Spinal cord (tissue), 10 donors: ENCODE data around the gene C1QL4. TPM values are rescaled to one million over a fixed set of nuclear protein-coding genes. Genes with fewer than 3 reads are reported as not detected.

ENCODE experiments used
- DNase-seq, 6 donors: peaks; one replicate each; pipeline versions ENCODE4 v3.0.0 to v3.0.0-alpha.2; 2013 to 2015; ENCODE audit warnings: low spot score in 6 of 6, low read depth in 4 of 6
- H3K27ac ChIP-seq: one replicate; pipeline ENCODE4 v1.5.1; 2013; ENCODE audit warnings: low read depth, low read length, control low read depth
- H3K27me3 ChIP-seq: one replicate; pipeline ENCODE4 v1.6.1; 2013; ENCODE audit warnings: low read length; ENCODE audit not compliant: control insufficient read depth, insufficient read depth
- H3K36me3 ChIP-seq: one replicate; pipeline ENCODE4 v1.6.1; 2013; ENCODE audit warnings: low read length; ENCODE audit not compliant: control insufficient read depth, insufficient read depth
- H3K4me1 ChIP-seq: one replicate; pipeline ENCODE4 v1.6.1; 2013; ENCODE audit warnings: low read length; ENCODE audit not compliant: control insufficient read depth, insufficient read depth
- H3K4me3 ChIP-seq: one replicate; pipeline ENCODE4 v1.5.1; 2013; ENCODE audit warnings: low read depth, low read length, control low read depth
- H3K9me3 ChIP-seq: one replicate; pipeline ENCODE4 v1.6.1; 2013; ENCODE audit warnings: low read length; ENCODE audit not compliant: control insufficient read depth, insufficient read depth
- WGBS: methylation state at CpG from one replicate; pipeline ENCODE4 v1.1.5; 2013; ENCODE audit warnings: missing lambda C conversion rate; ENCODE audit not compliant: insufficient coverage; 5-methylcytosine and 5-hydroxymethylcytosine counted together
- polyA plus RNA-seq, 2 donors: library from polyadenylated mRNA; unstranded; fragments of 120-200 nt; gene quantifications; one replicate each; pipeline ENCODE4 v1.2.1, GENCODE V29; 2013; ENCODE audit not compliant: insufficient read length in 2 of 2
- total RNA-seq, 2 donors: library from RNA; depleted of rRNA in 1 of 2; stranded (reverse); fragments of 120-200 nt in 1 of 2; fragments of >200 nt in 1 of 2; gene quantifications; one replicate each; pipeline versions ENCODE4 v1.2.3 to v1.2.4, GENCODE V29; 2013 to 2014
- donor health status: healthy.

The C1QL4 gene
- total and polyA plus RNA-seq, 4 donors = 3.8 to 34.6 (median 14.9) TPM

- Histone ChIP-seq H3K27ac (no peak overlapping the region), H3K27me3 (peaks cover 26% of the 10 kb centered on the region), H3K36me3 (no peaks in the 10 kb centered on the region), H3K9me3 (no peaks in the 10 kb centered on the region), H3K4me1 (peaks cover 9% of the 10 kb centered on the region), H3K4me3 (no peak overlapping the region)
- no peak for DNase-seq
- 50% methylated on average over 1 of the region's 2 CpGs for WGBS
These were observed 15.4 kb upstream of the C1QL4 start for GRCh38 chr12:49352351-49352750.

- no peak for DNase-seq
- Histone ChIP-seq H3K36me3 (no peaks in the 10 kb centered on the region), H3K4me1 (peaks cover 38% of the 10 kb centered on the region), H3K9me3 (no peaks in the 10 kb centered on the region), H3K27ac (no peak overlapping the region), H3K4me3 (no peak overlapping the region), H3K27me3 (peaks cover 52% of the 10 kb centered on the region)
- WGBS = 94% methylated on average over 11 of the region's 11 CpGs
These were observed 12.3 kb upstream of the C1QL4 start for GRCh38 chr12:49349266-49349665.

- H3K4me3 ChIP-seq = no peak overlapping the region
- no peaks in the 10 kb centered on the region for H3K9me3 ChIP-seq
- peaks cover 42% of the 10 kb centered on the region for H3K4me1 ChIP-seq
- no peak for DNase-seq
- no peaks in the 10 kb centered on the region for H3K36me3 ChIP-seq
- 91% methylated on average over 5 of the region's 5 CpGs for WGBS
- peaks cover 55% of the 10 kb centered on the region for H3K27me3 ChIP-seq
- H3K27ac ChIP-seq = no peak overlapping the region
These were observed 11.8 kb upstream of the C1QL4 start for GRCh38 chr12:49348781-49349180.

GRCh38 chr12:49347311-49348193 is 10.6 kb upstream of the C1QL4 start:
- Histone ChIP-seq H3K9me3 (no peaks in the 10 kb centered on the region), H3K36me3 (no peaks in the 10 kb centered on the region), H3K4me1 (peaks cover 54% of the 10 kb centered on the region), H3K27ac (no peak overlapping the region), H3K27me3 (peaks cover 67% of the 10 kb centered on the region), H3K4me3 (peak overlapping the region; percentile 38)
- WGBS = 8% methylated on average over 33 of the region's 37 CpGs
- DNase-seq = peak in 3 of 6 donors; percentile 61 to 90 (median 81)

DNA sequence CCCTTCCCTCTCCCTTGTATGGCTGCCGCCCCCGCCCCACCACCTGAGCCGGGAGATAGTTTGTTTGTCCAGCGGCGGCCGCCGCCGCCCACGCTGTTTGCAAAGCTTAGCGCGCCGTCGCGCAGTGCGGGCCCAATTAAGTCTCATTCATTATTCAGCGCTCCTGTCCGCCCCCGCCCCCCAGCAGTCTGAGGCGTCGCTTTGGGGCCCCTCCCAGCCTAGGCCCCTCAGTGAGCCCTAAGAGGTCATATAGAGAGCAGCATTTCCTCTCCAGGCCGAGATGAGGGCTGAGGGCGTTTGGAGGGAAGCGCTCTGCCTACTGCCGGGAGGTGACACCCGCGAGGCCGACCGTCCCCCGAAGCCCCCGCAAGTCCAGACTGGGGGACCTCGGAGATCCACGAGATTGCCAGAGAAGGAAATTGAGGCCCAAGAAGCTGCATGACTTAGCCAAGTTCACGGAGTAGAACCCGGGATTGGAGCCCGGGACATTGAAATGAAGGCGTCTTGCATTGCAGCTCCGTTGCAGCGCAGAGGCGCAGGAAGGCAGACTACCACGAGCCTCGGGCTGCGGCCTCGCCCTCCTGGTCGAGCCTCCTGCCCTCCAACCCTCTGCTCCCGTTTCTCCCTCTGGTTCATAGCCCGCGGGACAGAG is 9.8 kb upstream of the C1QL4 start, which contains the start of gene DNAJC22:
Gene DNAJC22 (plus strand): TSS at position 230 of the 652 bp plus-strand sequence. CDS start 1,985 bp downstream, outside the sequence.
- Histone ChIP-seq H3K9me3 (no peaks in the 10 kb centered on the region), H3K4me1 (peaks cover 62% of the 10 kb centered on the region), H3K27me3 (peaks cover 73% of the 10 kb centered on the region), H3K36me3 (no peaks in the 10 kb centered on the region), H3K27ac (no peak within 1 kb of the TSS), H3K4me3 (peak within 1 kb of the TSS; percentile 38)
- peak in 2 of 6 donors; percentile 19 to 32 for DNase-seq
- WGBS = 7% methylated on average over 42 of the region's 47 CpGs

DNA sequence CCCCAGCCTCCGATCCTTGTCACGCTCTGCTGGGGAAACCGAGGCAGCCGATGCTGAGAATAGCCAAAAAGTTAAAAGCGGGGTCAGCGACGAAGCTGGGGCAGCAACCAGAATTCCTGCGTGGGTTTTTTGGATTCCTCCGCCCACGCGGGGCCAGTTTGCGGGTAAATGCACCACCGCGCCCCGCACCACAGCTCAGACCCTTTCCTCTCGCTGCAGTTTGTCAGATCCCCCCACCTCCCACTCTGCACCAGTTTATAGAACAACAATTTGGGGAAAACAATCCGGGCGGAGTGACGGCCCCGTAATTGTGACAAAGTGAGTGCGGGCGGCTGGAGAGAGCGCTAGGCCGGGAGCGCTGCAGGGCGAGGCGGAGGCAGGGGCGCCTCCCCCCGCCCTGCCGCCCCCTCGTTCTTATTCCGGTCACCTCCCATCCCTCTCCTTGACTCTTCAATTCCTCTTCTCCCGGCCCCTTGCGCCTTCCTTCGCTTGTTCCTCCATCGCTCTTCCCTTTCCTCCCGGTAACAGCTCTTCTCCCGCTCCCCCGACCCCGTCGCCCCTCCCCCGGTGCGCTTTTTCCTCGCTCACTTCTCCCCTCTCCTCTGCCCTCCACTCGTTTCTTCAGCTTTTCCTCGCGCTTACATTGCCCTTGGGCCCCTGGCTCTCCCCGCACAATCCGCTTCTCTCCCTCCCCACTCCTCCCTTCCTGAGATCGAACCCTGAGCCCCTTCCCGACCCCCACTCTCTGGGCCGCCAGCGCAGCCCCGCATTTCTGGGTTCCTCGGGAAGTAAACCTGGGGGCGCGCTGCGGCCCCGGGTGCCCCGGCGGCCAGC is 9.1 kb upstream of the C1QL4 start:
- peak overlapping the region; percentile 31 for H3K4me3 ChIP-seq
- H3K27ac ChIP-seq = no peak overlapping the region
- DNase-seq = peak in 2 of 6 donors; percentile 25 to 34
- no peaks in the 10 kb centered on the region for H3K36me3 ChIP-seq
- H3K4me1 ChIP-seq = peaks cover 69% of the 10 kb centered on the region
- no peaks in the 10 kb centered on the region for H3K9me3 ChIP-seq
- WGBS = 1% methylated on average over 60 of the region's 61 CpGs
- H3K27me3 ChIP-seq = peaks cover 80% of the 10 kb centered on the region

GRCh38 chr12:49345051-49345824 is 8.2 kb upstream of the C1QL4 start:
- Histone ChIP-seq H3K27ac (no peak overlapping the region), H3K4me1 (peaks cover 74% of the 10 kb centered on the region), H3K4me3 (peak overlapping the region; percentile 31), H3K9me3 (no peaks in the 10 kb centered on the region), H3K27me3 (peaks cover 87% of the 10 kb centered on the region), H3K36me3 (no peaks in the 10 kb centered on the region)
- peak in 2 of 6 donors; percentile 76 to 77 for DNase-seq
- WGBS = under 1% methylated on average over 44 of the region's 70 CpGs

- WGBS = 18% methylated on average over 12 of the region's 15 CpGs
- Histone ChIP-seq H3K4me3 (no peak overlapping the region), H3K4me1 (peaks cover 80% of the 10 kb centered on the region), H3K27me3 (peaks cover 94% of the 10 kb centered on the region), H3K27ac (no peak overlapping the region), H3K9me3 (no peaks in the 10 kb centered on the region), H3K36me3 (no peaks in the 10 kb centered on the region)
- no peak for DNase-seq
These were observed 7.6 kb upstream of the C1QL4 start for GRCh38 chr12:49344486-49345050.
